H1 (cell line): ENCODE measurements around the gene TMEM237. TPM values are rescaled to one million over a fixed set of nuclear protein-coding genes. Genes with fewer than 3 reads are reported as not detected.

Experiments
- CTCF ChIA-PET: fragments of 300-600 bp; sonication (Branson Sonifier 250); formaldehyde crosslinking; loops from one replicate; lab custom pipeline; 2021; ENCODE audit not compliant: partially characterized antibody; lab: Charles Lee
- POLR2A ChIA-PET: fragments of 300-600 bp; sonication (Branson Sonifier 250); formaldehyde crosslinking; loops from one replicate; lab custom pipeline; 2021; ENCODE audit warnings: inconsistent platforms; ENCODE audit not compliant: partially characterized antibody; lab: Charles Lee
- DNase-seq, 2 experiments: peaks; one replicate each; pipeline versions ENCODE4 v3.0.0 to v3.0.0-alpha.2; 2010 to 2022; ENCODE audit warnings: low spot score in 2 of 2, low read depth in 1 of 2, mixed read lengths in 1 of 2
- FAIRE-seq: peaks from 2 replicates; lab custom pipeline; 2011; peaks lifted over from hg19 to GRCh38; lab: Jason Lieb, UNC
- H2AFZ ChIP-seq: 2 replicates; pipeline ENCODE4 v1.8.1; 2012; ENCODE audit warnings: low read length, inconsistent platforms
- H2AK5ac ChIP-seq: 2 replicates; pipeline ENCODE4 v1.6.1; 2013; ENCODE audit warnings: low read depth, low read length
- H2BK120ac ChIP-seq: replicated peaks from 2 replicates; pipeline ENCODE3; 2013; ENCODE audit warnings: low read depth, low read length, inconsistent platforms
- H2BK12ac ChIP-seq: 2 replicates; pipeline ENCODE4 v1.6.1; 2013; ENCODE audit warnings: low read depth, low read length
- H2BK15ac ChIP-seq: 2 replicates; pipeline ENCODE4 v1.6.1; 2013; ENCODE audit warnings: low read length
- H2BK20ac ChIP-seq: 2 replicates; pipeline ENCODE4 v1.6.1; 2013; ENCODE audit warnings: low read length
- H2BK5ac ChIP-seq: 2 replicates; pipeline ENCODE4 v1.6.1; 2013; ENCODE audit warnings: low read depth, low read length
- H3K14ac ChIP-seq: 2 replicates; pipeline ENCODE4 v1.6.1; 2013; ENCODE audit warnings: inconsistent platforms; ENCODE audit not compliant: insufficient read length
- H3K18ac ChIP-seq: 2 replicates; pipeline ENCODE4 v1.6.1; 2013; ENCODE audit warnings: low read length; ENCODE audit errors: extremely low read depth
- H3K23ac ChIP-seq: 2 replicates; pipeline ENCODE4 v1.6.1; 2013; ENCODE audit warnings: inconsistent platforms; ENCODE audit not compliant: insufficient read length
- H3K23me2 ChIP-seq: 2 replicates; pipeline ENCODE4 v1.6.1; 2013; ENCODE audit warnings: low read depth, low read length
- H3K27ac ChIP-seq: 2 replicates; pipeline ENCODE4 v1.6.1; 2011; ENCODE audit warnings: low read depth, low read length, inconsistent platforms
- H3K27me3 ChIP-seq, 4 experiments: replicated peaks in 1 of 4; 1 replicate in 1 of 4; 2 replicates in 3 of 4; pipeline versions ENCODE4 v1.6.1 to v1.8.1; 2011 to 2013; ENCODE audit warnings: low read length in 3 of 4, mild to moderate bottlenecking in 3 of 4, inconsistent platforms in 2 of 4, mixed read lengths in 2 of 4, moderate library complexity in 1 of 4; ENCODE audit not compliant: control insufficient read depth in 3 of 4, insufficient read depth in 3 of 4; ENCODE audit errors: extremely low read depth in 1 of 4
- H3K36me3 ChIP-seq, 4 experiments: 2 replicates each; pipeline versions ENCODE4 v1.6.1 to v1.8.1; 2011 to 2013; ENCODE audit warnings: mild to moderate bottlenecking in 4 of 4, low read length in 3 of 4, moderate library complexity in 2 of 4, control low read depth in 1 of 4, inconsistent platforms in 1 of 4; ENCODE audit not compliant: insufficient read depth in 4 of 4, control insufficient read depth in 2 of 4
- H3K4ac ChIP-seq: replicated peaks from 2 replicates; pipeline ENCODE3; 2013; ENCODE audit warnings: low read length, low read depth, mixed read lengths, inconsistent platforms; ENCODE audit not compliant: insufficient read length
- H3K4me1 ChIP-seq, 4 experiments: replicated peaks in 1 of 4; 1 replicate in 1 of 4; 2 replicates in 3 of 4; pipeline versions ENCODE4 v1.6.1 to v1.8.1; 2011 to 2013; ENCODE audit warnings: low read length in 3 of 4, inconsistent platforms in 2 of 4, mixed read lengths in 1 of 4; ENCODE audit not compliant: insufficient read depth in 4 of 4, control insufficient read depth in 3 of 4
- H3K4me2 ChIP-seq, 2 experiments: 2 replicates each; pipeline versions ENCODE4 v1.6.1 to v1.8.1; 2011 to 2013; ENCODE audit warnings: low read depth in 2 of 2, low read length in 2 of 2, control low read depth in 1 of 2, inconsistent platforms in 1 of 2, mild to moderate bottlenecking in 1 of 2; ENCODE audit not compliant: insufficient read depth in 1 of 2
- H3K4me3 ChIP-seq, 4 experiments: fragments of 200-600, 300-600 bp in 1 of 4; sonication (generic), shearing (Covaris generic), sonication (Bioruptor Twin) in 1 of 4; 2 replicates each; pipeline versions ENCODE4 v1.5.1 to v1.8.1; 2011 to 2016; ENCODE audit warnings: low read length in 4 of 4, low read depth in 3 of 4, control low read depth in 2 of 4, inconsistent platforms in 2 of 4, mild to moderate bottlenecking in 2 of 4, mixed read lengths in 1 of 4, moderate library complexity in 1 of 4; ENCODE audit not compliant: insufficient read depth in 2 of 4; ENCODE audit errors: extremely low read depth in 1 of 4
- H3K56ac ChIP-seq: replicated peaks from 2 replicates; pipeline ENCODE3; 2013; ENCODE audit warnings: low read depth, mild to moderate bottlenecking, mixed read lengths, low read length, inconsistent platforms; ENCODE audit not compliant: insufficient read length
- H3K79me1 ChIP-seq: 2 replicates; pipeline ENCODE4 v1.6.1; 2013; ENCODE audit warnings: low read depth, low read length, control low read depth
- H3K79me2 ChIP-seq, 2 experiments: 2 replicates each; pipeline versions ENCODE4 v1.6.1 to v1.8.1; 2012 to 2013; ENCODE audit warnings: low read length in 2 of 2, mild to moderate bottlenecking in 2 of 2, inconsistent platforms in 1 of 2; ENCODE audit not compliant: insufficient read depth in 2 of 2, control insufficient read depth in 1 of 2
- H3K9ac ChIP-seq, 4 experiments: replicated peaks in 1 of 4; 1 replicate in 1 of 4; 2 replicates in 3 of 4; pipeline versions ENCODE4 v1.6.1 to v1.8.1; 2011 to 2013; ENCODE audit warnings: low read depth in 3 of 4, low read length in 3 of 4, control low read depth in 2 of 4, mild to moderate bottlenecking in 2 of 4, moderate library complexity in 2 of 4, inconsistent platforms in 1 of 4; ENCODE audit errors: extremely low read depth in 1 of 4
- H3K9me3 ChIP-seq, 2 experiments: 2 replicates each; pipeline versions ENCODE4 v1.6.1 to v1.8.1; 2012 to 2013; ENCODE audit warnings: mild to moderate bottlenecking in 2 of 2, moderate library complexity in 2 of 2, control low read depth in 1 of 2, inconsistent platforms in 1 of 2, low read depth in 1 of 2, low read length in 1 of 2, mixed read lengths in 1 of 2; ENCODE audit not compliant: insufficient read depth in 2 of 2
- H4K20me1 ChIP-seq, 2 experiments: replicated peaks in 1 of 2; 2 replicates each; pipeline versions ENCODE3 to v1.8.1; 2011 to 2013; ENCODE audit warnings: inconsistent platforms in 2 of 2, low read length in 2 of 2, mild to moderate bottlenecking in 1 of 2; ENCODE audit not compliant: insufficient read depth in 2 of 2, control insufficient read depth in 1 of 2
- H4K5ac ChIP-seq: 2 replicates; pipeline ENCODE4 v1.6.1; 2013; ENCODE audit warnings: low read length, low read depth, mixed read lengths, inconsistent platforms; ENCODE audit not compliant: insufficient read length
- H4K8ac ChIP-seq: 2 replicates; pipeline ENCODE4 v1.8.0; 2013; ENCODE audit warnings: mild to moderate bottlenecking, moderate library complexity, low read length, inconsistent platforms; ENCODE audit not compliant: insufficient read depth; ENCODE audit errors: extremely low read depth
- H4K91ac ChIP-seq: replicated peaks from 2 replicates; pipeline ENCODE3; 2013; ENCODE audit warnings: low read length, mixed read lengths, inconsistent platforms; ENCODE audit not compliant: insufficient read length
- ASH2L ChIP-seq: fragments of 200-600, 300-600 bp; sonication (generic); IDR thresholded peaks from one replicate; pipeline ENCODE4 v1.7.1; 2017; ENCODE audit warnings: low read length
- BRCA1 ChIP-seq: IDR thresholded peaks from 2 replicates; pipeline ENCODE4 v1.6.1; 2012; ENCODE audit warnings: low read depth, low read length, improper control_type of control experiment
- CEBPB ChIP-seq: IDR thresholded peaks from 2 replicates; pipeline ENCODE4 v1.6.1; 2012; ENCODE audit warnings: low read depth, low read length
- CHD1 ChIP-seq: IDR thresholded peaks from 2 replicates; pipeline ENCODE4 v1.6.1; 2012; ENCODE audit warnings: low read depth, low read length, improper control_type of control experiment
- GTF2F1 ChIP-seq: IDR thresholded peaks from 2 replicates; pipeline ENCODE4 v1.6.1; 2012; ENCODE audit warnings: low read depth, low read length, improper control_type of control experiment, borderline replicate concordance
- JUN ChIP-seq: IDR thresholded peaks from 2 replicates; pipeline ENCODE4 v1.6.1; 2011; ENCODE audit warnings: low read depth, mild to moderate bottlenecking, improper control_type of control experiment, low read length
- RFX5 ChIP-seq: IDR thresholded peaks from 2 replicates; pipeline ENCODE4 v1.6.1; 2011; ENCODE audit warnings: low read depth, low read length, improper control_type of control experiment, borderline replicate concordance
- RXRA ChIP-seq: IDR thresholded peaks from 2 replicates; pipeline ENCODE4 v1.6.1; 2011; ENCODE audit warnings: low read depth, mild to moderate bottlenecking, low read length, moderate library complexity; ENCODE audit not compliant: insufficient read depth
- SAP30 ChIP-seq: fragments of 300-600 bp; sonication (generic); IDR thresholded peaks from 2 replicates; pipeline ENCODE4 v1.7.1; 2012; ENCODE audit warnings: low read length, moderate library complexity, mild to moderate bottlenecking, inconsistent platforms; ENCODE audit not compliant: insufficient read depth, insufficient replicate concordance
- SP2 ChIP-seq: IDR thresholded peaks from 2 replicates; pipeline ENCODE4 v1.6.1; 2012; ENCODE audit warnings: mild to moderate bottlenecking, low read length, inconsistent platforms
- TEAD4 ChIP-seq: IDR thresholded peaks from 2 replicates; pipeline ENCODE4 v1.6.1; 2012; ENCODE audit warnings: low read depth, low read length, inconsistent platforms, mixed read lengths
- WGBS, 2 experiments: shearing (Covaris generic) in 1 of 2; methylation state at CpG; one replicate each; pipeline versions ENCODE4 v1.1.6 to v1.1.7; 2013 to 2015; ENCODE audit warnings: low lambda C conversion rate in 2 of 2, mixed read lengths in 2 of 2, inconsistent platforms in 1 of 2, low coverage in 1 of 2, missing lambda C conversion rate in 1 of 2; ENCODE audit not compliant: insufficient replicate concordance in 2 of 2, insufficient coverage in 1 of 2, insufficient read length in 1 of 2; ENCODE audit errors: extremely low coverage in 1 of 2, missing lambda C conversion rate in 1 of 2; 5-methylcytosine and 5-hydroxymethylcytosine counted together
- polyA plus RNA-seq, 7 experiments: library from polyadenylated mRNA; depleted of rRNA in 3 of 7; stranded (reverse) in 5 of 7; unstranded in 2 of 7; fragments of >200 nt in 5 of 7; fragments of 200-250 nt in 2 of 7; gene quantifications; 1 replicate in 5 of 7; 2 replicates in 1 of 7; 4 replicates in 1 of 7; pipeline versions ENCODE4 v1.2.1 to v1.2.3, GENCODE V29; 2011 to 2013; ENCODE audit warnings: missing spikeins in 2 of 7, mixed read lengths in 2 of 7
- total RNA-seq: library from RNA; stranded (reverse); fragmentation: NEBNext Ultra II Directional; extraction: Animal tissue kit (Norgen Biotek cat#: 25700); gene quantifications from 2 replicates; pipeline ENCODE4 v1.2.1, GENCODE V29; 2021
- TF ChIP-seq, protein P1 (sequence below): IDR thresholded peaks from 2 replicates; pipeline ENCODE4 v1.6.1; 2011; ENCODE audit warnings: low read depth, mild to moderate bottlenecking, low read length; ENCODE audit not compliant: insufficient read depth
- TF ChIP-seq, protein P2 (sequence below): IDR thresholded peaks from 2 replicates; pipeline ENCODE4 v1.6.1; 2012; ENCODE audit warnings: inconsistent platforms
- TF ChIP-seq, protein P3 (sequence below): IDR thresholded peaks from 2 replicates; pipeline ENCODE4 v1.6.1; 2012; ENCODE audit warnings: inconsistent platforms

The TMEM237 gene
- total and polyA plus RNA-seq, 2 of the 8 experiments (the other 6 are each of a cell fraction or from before 2014, with no cell fraction given), result 26.1 to 41.0 TPM

DNA sequence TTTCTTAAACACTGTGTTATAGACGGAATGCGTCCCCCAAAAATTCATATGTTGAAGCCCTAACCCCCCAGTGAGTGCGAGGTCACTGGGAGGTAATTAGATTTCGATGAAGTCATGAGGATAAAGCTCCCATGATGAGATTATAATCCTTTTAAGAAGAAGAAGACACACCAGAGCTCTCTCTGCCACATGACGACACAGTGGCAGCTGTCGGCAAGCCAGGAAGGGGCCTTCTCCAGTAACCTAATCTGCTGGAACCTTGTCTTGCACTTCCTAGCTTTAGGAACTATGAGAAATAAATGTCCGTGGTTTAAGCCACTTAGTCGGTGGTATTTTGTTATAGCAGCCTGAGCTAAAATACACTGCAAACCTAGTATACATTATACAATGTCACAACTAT is 12.3 kb downstream of the TMEM237 start:
- no peaks in the 10 kb centered on the region for H3K23me2 ChIP-seq
- POLR2A ChIA-PET, result interaction anchor here (1.1 to 1.7 kb wide), 2 partner anchors 9 to 12 kb away, joined by 3 to 6 read pairs; partner anchors contain the start of gene TMEM237
- TF ChIP-seq, protein P1, sequence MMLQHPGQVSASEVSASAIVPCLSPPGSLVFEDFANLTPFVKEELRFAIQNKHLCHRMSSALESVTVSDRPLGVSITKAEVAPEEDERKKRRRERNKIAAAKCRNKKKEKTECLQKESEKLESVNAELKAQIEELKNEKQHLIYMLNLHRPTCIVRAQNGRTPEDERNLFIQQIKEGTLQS, result no peak
- TF ChIP-seq RXRA, result no peak
- TF ChIP-seq JUN, result no peak
- no peak for TF ChIP-seq TEAD4
- no peak for TF ChIP-seq CHD1
- no peak for TF ChIP-seq RFX5
- no peak for TF ChIP-seq SP2
- TF ChIP-seq GTF2F1, result no peak
- no peak for TF ChIP-seq CEBPB
- no peak for TF ChIP-seq BRCA1
- TF ChIP-seq, protein P2, sequence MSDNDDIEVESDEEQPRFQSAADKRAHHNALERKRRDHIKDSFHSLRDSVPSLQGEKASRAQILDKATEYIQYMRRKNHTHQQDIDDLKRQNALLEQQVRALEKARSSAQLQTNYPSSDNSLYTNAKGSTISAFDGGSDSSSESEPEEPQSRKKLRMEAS, result no peak
- no peak for TF ChIP-seq SAP30
- TF ChIP-seq, protein P3, sequence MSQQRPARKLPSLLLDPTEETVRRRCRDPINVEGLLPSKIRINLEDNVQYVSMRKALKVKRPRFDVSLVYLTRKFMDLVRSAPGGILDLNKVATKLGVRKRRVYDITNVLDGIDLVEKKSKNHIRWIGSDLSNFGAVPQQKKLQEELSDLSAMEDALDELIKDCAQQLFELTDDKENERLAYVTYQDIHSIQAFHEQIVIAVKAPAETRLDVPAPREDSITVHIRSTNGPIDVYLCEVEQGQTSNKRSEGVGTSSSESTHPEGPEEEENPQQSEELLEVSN, result no peak
- TF ChIP-seq ASH2L, result no peak

More for the DNA sequence above, 12.3 kb downstream of the TMEM237 start:
- no peak overlapping the region for H4K8ac ChIP-seq
- no peak overlapping the region for H2BK5ac ChIP-seq
- H2BK120ac ChIP-seq, result no peak overlapping the region
- H2BK20ac ChIP-seq, result no peak overlapping the region
- no peak overlapping the region for H3K9ac ChIP-seq
- H4K5ac ChIP-seq, result no peak overlapping the region
- WGBS, 2 experiments, result 92% methylated on average over 8 of the region's 8 CpGs; no CpG with 5 or more reads in 1 of the 2 experiments
- no peak overlapping the region for H3K4me3 ChIP-seq
- CTCF ChIA-PET, result no interaction called here
- DNase-seq (no peak), FAIRE-seq (no peak)
- no peak overlapping the region for H2AFZ ChIP-seq
- H3K18ac ChIP-seq, result no peak overlapping the region
- H3K23ac ChIP-seq, result no peak overlapping the region
- no peak overlapping the region for H2BK15ac ChIP-seq
- no peak overlapping the region for H3K56ac ChIP-seq
- no peaks in the 10 kb centered on the region for H3K9me3 ChIP-seq
- no peak overlapping the region for H2BK12ac ChIP-seq
- no peak overlapping the region for H3K14ac ChIP-seq
- H2AK5ac ChIP-seq, result no peak overlapping the region
- H3K4me2 ChIP-seq, result no peak overlapping the region
- H3K79me2 ChIP-seq, result no peaks in the 10 kb centered on the region
- no peaks in the 10 kb centered on the region for H4K20me1 ChIP-seq
- H3K4ac ChIP-seq, result no peak overlapping the region
- no peak overlapping the region for H4K91ac ChIP-seq
- no peaks in the 10 kb centered on the region for H3K4me1 ChIP-seq
- no peaks in the 10 kb centered on the region for H3K27me3 ChIP-seq
- H3K27ac ChIP-seq, result no peak overlapping the region
- H3K36me3 ChIP-seq, result peaks cover 23 to 94% (median 58%) of the 10 kb centered on the region in 4 experiments
- no peaks in the 10 kb centered on the region for H3K79me1 ChIP-seq
